Gastroesophageal sphincter (tissue), 3 donors: ENCODE measurements around the gene THAP9.
"Not testable (repeated sequence)": the region's sequence is repeated elsewhere in the genome, so short reads cannot be mapped to it uniquely, and the experiment has no call there.

Source experiments
- CTCF ChIP-seq, 4 experiments: fragments of 200-600 bp in 2 of 4; fragments of 450-650 bp in 2 of 4; sonication (generic) in 1 of 4; IDR thresholded peaks; one replicate each; pipeline ENCODE4 v1.5.1; 2017 to 2019; ENCODE audit warnings: antibody characterized with exemption in 4 of 4, mild to moderate bottlenecking in 2 of 4, moderate library complexity in 2 of 4
- EP300 ChIP-seq: sonication (generic); formaldehyde crosslinking; IDR thresholded peaks from one replicate; pipeline ENCODE4 v1.6.1; 2017; ENCODE audit warnings: antibody characterized with exemption, mild to moderate bottlenecking
- POLR2A ChIP-seq, 2 donors: fragments of 450-650 bp; IDR thresholded peaks; one replicate each; pipeline ENCODE4 v1.6.1; 2017; ENCODE audit warnings: antibody characterized with exemption in 2 of 2, mild to moderate bottlenecking in 2 of 2, moderate library complexity in 1 of 2
- POLR2AphosphoS5 ChIP-seq: sonication (generic); formaldehyde crosslinking; IDR thresholded peaks from one replicate; pipeline ENCODE4 v1.6.1; 2017; ENCODE audit warnings: antibody characterized with exemption

GRCh38 chr4:82866033-82866432 lies 34.5 kb upstream of the THAP9 start:
- not testable (repeated sequence) for TF ChIP-seq POLR2AphosphoS5; CTCF (IDR thresholded peaks at IDR 0.05); POLR2A (IDR thresholded peaks at IDR 0.05); EP300
